ENCODE measurements around the gene LRATD1.

DNA sequence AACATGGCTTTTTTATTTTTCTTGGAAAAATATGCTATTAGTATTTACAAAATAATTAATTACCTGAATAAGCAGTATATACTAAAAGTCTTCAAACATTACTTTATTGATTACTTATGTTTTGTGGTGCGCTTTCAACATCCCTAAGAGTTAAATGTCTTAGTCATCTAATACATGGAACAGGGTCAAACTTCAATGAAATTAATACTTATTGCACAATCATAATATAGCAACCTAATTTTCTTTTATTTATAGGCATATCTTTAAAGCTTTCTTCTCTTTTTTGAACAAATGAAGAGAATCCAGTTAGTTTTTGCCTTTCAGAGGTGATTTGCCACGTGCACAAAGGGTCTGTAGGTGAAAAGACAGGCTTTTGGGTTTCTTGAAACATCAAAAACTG lies 6.0 kb downstream of the LRATD1 start:
- TF ChIP-seq, protein P1, sequence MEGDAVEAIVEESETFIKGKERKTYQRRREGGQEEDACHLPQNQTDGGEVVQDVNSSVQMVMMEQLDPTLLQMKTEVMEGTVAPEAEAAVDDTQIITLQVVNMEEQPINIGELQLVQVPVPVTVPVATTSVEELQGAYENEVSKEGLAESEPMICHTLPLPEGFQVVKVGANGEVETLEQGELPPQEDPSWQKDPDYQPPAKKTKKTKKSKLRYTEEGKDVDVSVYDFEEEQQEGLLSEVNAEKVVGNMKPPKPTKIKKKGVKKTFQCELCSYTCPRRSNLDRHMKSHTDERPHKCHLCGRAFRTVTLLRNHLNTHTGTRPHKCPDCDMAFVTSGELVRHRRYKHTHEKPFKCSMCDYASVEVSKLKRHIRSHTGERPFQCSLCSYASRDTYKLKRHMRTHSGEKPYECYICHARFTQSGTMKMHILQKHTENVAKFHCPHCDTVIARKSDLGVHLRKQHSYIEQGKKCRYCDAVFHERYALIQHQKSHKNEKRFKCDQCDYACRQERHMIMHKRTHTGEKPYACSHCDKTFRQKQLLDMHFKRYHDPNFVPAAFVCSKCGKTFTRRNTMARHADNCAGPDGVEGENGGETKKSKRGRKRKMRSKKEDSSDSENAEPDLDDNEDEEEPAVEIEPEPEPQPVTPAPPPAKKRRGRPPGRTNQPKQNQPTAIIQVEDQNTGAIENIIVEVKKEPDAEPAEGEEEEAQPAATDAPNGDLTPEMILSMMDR (IDR thresholded peaks at IDR 0.05) = no peak
- TF ChIP-seq POLR2AphosphoS5 (IDR thresholded peaks at IDR 0.05) = no peak

All from breast epithelium (tissue), 3 donors.